ENCODE measurements around the gene SNX21. TPM values are rescaled to one million over a fixed set of nuclear protein-coding genes. Genes with fewer than 3 reads are reported as not detected.
A peak's percentile ranks its signal among the peaks of the same experiment; 100 is the strongest.
"Not testable (repeated sequence)": the region's sequence is repeated elsewhere in the genome, so short reads cannot be mapped to it uniquely, and the experiment has no call there.

SNX21 gene
- total RNA-seq, 4 donors from 2014 or later = 45.9 to 76.3 (median 59.7) TPM

- Histone ChIP-seq H3K9me3 (no peaks in the 10 kb centered on the region), H3K27me3 (no peaks in the 10 kb centered on the region), H3K27ac (no peak overlapping the region), H3K4me3 (no peak overlapping the region), H3K4me1 (peaks cover 0 to 7% (median 0%) of the 10 kb centered on the region in 3 donors), H3K36me3 (peaks cover 0 to 21% of the 10 kb centered on the region in 2 donors)
- WGBS, 2 donors (ENCODE audit: low coverage in 1 of 2) = 85 to 94% methylated on average over 3 of the region's 4 CpGs
- no peak for ATAC-seq
- TF ChIP-seq EP300 (IDR thresholded peaks at IDR 0.05) = no peak
- no peak for TF ChIP-seq POLR2A (IDR thresholded peaks at IDR 0.05)
- TF ChIP-seq POLR2AphosphoS5 (IDR thresholded peaks at IDR 0.05) = no peak
Observed at GRCh38 chr20:45872626-45873025, 39.0 kb downstream of the SNX21 start.

DNA sequence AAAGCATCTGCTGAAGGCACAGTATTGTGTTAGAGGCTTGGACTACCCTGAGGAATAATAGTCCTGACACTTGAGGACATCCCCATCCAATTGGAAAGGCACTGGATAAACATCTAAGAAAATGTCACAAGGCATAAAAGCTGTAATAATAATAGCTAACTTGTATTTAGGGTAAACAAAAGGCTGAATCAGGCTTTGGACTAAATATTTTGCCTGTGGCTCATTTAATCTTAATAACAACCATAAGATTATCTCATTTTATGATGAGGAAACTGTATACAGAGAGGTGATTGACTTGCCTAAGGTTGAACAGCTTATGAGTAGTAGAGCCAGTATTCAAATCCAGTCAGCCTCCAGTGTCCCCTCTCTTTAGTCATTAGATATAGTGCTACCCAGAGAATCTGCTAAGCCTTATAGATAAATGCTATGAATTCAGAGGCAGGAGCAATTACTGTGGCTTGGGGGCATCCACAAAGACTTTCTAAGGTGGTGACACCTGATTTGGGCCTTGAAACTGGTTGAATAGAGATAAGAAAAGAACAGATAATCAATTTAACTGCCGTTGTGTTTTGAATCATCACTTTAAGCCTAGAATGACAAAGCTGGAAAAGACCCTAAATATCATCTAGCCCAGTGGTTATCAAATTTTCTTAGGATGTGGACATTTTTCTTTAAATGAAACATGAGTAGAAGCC lies 40.0 kb downstream of the SNX21 start:
- peaks cover 0 to 30% of the 10 kb centered on the region in 2 donors for H3K36me3 ChIP-seq
- H3K27ac ChIP-seq = no peak overlapping the region
- ATAC-seq = no peak
- WGBS, 2 donors (ENCODE audit: low coverage in 1 of 2) = 63 to 91% methylated on average over 1 of the region's 1 CpG
- TF ChIP-seq POLR2AphosphoS5 (IDR thresholded peaks at IDR 0.05) (no peak), CTCF (IDR thresholded peaks at IDR 0.05) (no peak), EP300 (IDR thresholded peaks at IDR 0.05) (no peak), POLR2A (IDR thresholded peaks at IDR 0.05) (no peak)
- H3K4me3 ChIP-seq = no peak overlapping the region
- H3K4me1 ChIP-seq = no peaks in the 10 kb centered on the region
- H3K27me3 ChIP-seq = no peaks in the 10 kb centered on the region
- H3K9me3 ChIP-seq = no peaks in the 10 kb centered on the region

GRCh38 chr20:45874104-45874481 lies 40.5 kb downstream of the SNX21 start:
- H3K36me3 ChIP-seq = peaks cover 0 to 31% of the 10 kb centered on the region in 2 donors
- not testable (repeated sequence) for H3K27me3 ChIP-seq, H3K27ac ChIP-seq, ATAC-seq, H3K9me3 ChIP-seq, H3K4me3 ChIP-seq, H3K4me1 ChIP-seq
- 100% methylated on average over 1 of the region's 10 CpGs; no CpG with 5 or more reads in 1 of the 2 donors for WGBS, 2 donors (ENCODE audit: low coverage in 1 of 2)

DNA sequence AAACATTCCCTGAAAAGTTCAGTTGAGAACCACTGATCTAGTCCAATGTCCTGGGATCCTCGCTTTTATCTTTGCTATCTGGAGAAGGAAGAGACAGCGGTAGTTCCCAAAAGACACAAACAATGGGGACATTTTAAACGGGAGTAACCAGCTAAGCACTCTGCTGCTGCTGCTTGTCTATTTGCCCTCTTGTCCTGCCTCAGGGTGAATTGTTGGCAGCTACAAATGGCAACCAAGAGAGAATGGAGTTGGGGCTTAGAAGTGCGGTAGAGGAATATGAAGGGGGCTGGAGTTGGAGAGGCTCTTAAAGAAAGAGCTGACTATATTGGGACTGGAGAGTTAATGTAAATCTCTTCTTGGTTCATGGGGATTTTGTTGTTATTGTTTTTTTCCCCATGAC lies 41.0 kb downstream of the SNX21 start:
- Histone ChIP-seq H3K36me3 (peaks cover 0 to 31% of the 10 kb centered on the region in 2 donors), H3K9me3 (no peaks in the 10 kb centered on the region), H3K27ac (no peak overlapping the region), H3K27me3 (no peaks in the 10 kb centered on the region), H3K4me3 (no peak overlapping the region), H3K4me1 (no peaks in the 10 kb centered on the region)
- ATAC-seq = no peak
- no peak for TF ChIP-seq POLR2A (IDR thresholded peaks at IDR 0.05)
- no peak for TF ChIP-seq EP300 (IDR thresholded peaks at IDR 0.05)
- TF ChIP-seq POLR2AphosphoS5 (IDR thresholded peaks at IDR 0.05) = no peak
- TF ChIP-seq CTCF (IDR thresholded peaks at IDR 0.05) = no peak
- 66 to 77% methylated on average over 3 to 4 of the region's 4 CpGs for WGBS, 2 donors (ENCODE audit: low coverage in 1 of 2)

GRCh38 chr20:45878076-45878761 lies 44.6 kb downstream of the SNX21 start:
- Histone ChIP-seq H3K9me3 (no peaks in the 10 kb centered on the region), H3K36me3 (peaks cover 0 to 34% of the 10 kb centered on the region in 2 donors), H3K27me3 (no peaks in the 10 kb centered on the region), H3K4me1 (peaks cover 0 to 27% (median 6%) of the 10 kb centered on the region in 3 donors), H3K4me3 (no peak overlapping the region), H3K27ac (peak overlapping the region in 2 of 4 donors; percentile 23 to 57)
- ATAC-seq = peak; percentile 46
- TF ChIP-seq CTCF (IDR thresholded peaks at IDR 0.05) (no peak), POLR2A (IDR thresholded peaks at IDR 0.05) (no peak), POLR2AphosphoS5 (IDR thresholded peaks at IDR 0.05) (no peak), EP300 (IDR thresholded peaks at IDR 0.05) (no peak)
- 80% methylated on average over 2 of the region's 13 CpGs; no CpG with 5 or more reads in 1 of the 2 donors for WGBS, 2 donors (ENCODE audit: low coverage in 1 of 2)
